Activated CD4-positive, alpha-beta T cell treated with anti-CD3 and anti-CD28 coated beads for 48 hours (primary cell): Measurements from ENCODE around the gene KMT2B.
"Not testable (repeated sequence)": the region's sequence is repeated elsewhere in the genome, so short reads cannot be mapped to it uniquely, and the experiment has no call there.

Experiments used
- DNase-seq: peaks from one replicate; pipeline ENCODE4 v3.0.0-alpha.2; 2020

Gene KMT2B

GRCh38 chr19:35760711-35761349 lies 43.0 kb downstream of the KMT2B start:
- DNase-seq: no peak

GRCh38 chr19:35764432-35765315 lies 46.9 kb downstream of the KMT2B start:
- DNase-seq: no peak

GRCh38 chr19:35766571-35767104 lies 48.8 kb downstream of the KMT2B start:
- DNase-seq: no peak

- no peak for DNase-seq
These were observed 49.7 kb downstream of the KMT2B start for GRCh38 chr19:35767288-35768081.

- DNase-seq: no peak
These were observed 50.2 kb downstream of the KMT2B start for GRCh38 chr19:35768082-35768421.

GRCh38 chr19:35772362-35772761 lies 54.6 kb downstream of the KMT2B start:
- not testable (repeated sequence) for DNase-seq

- DNase-seq: no peak
These were observed 55.4 kb downstream of the KMT2B start for GRCh38 chr19:35773020-35773806.

- DNase-seq: no peak
These were observed 56.7 kb downstream of the KMT2B start for GRCh38 chr19:35774274-35775045.

- DNase-seq: no peak
These were observed 57.2 kb downstream of the KMT2B start for GRCh38 chr19:35775046-35775297.

GRCh38 chr19:35775298-35776101 lies 57.7 kb downstream of the KMT2B start, which contains the start of gene ARHGAP33:
Gene ARHGAP33 (plus strand): TSS chr19:35775564. CDS start chr19:35775659, 95 bp downstream.
- DNase-seq: peak; percentile 100

GRCh38 chr19:35776102-35776788 lies 58.4 kb downstream of the KMT2B start:
- no peak for DNase-seq

- no peak for DNase-seq
These were observed 59.5 kb downstream of the KMT2B start for GRCh38 chr19:35777086-35777841.

- DNase-seq: no peak
These were observed 60.2 kb downstream of the KMT2B start for GRCh38 chr19:35777961-35778360.

- DNase-seq: no peak
These were observed 61.2 kb downstream of the KMT2B start for GRCh38 chr19:35779033-35779432.

GRCh38 chr19:35780058-35780457 lies 62.3 kb downstream of the KMT2B start:
- no peak for DNase-seq

GRCh38 chr19:35780717-35781116 lies 62.9 kb downstream of the KMT2B start:
- no peak for DNase-seq

- no peak for DNase-seq
These were observed 63.8 kb downstream of the KMT2B start for GRCh38 chr19:35781650-35782049.

GRCh38 chr19:35782589-35782988 lies 64.8 kb downstream of the KMT2B start:
- no peak for DNase-seq
